Measurements from ENCODE around the gene COL4A2.

GRCh38 chr13:110319397-110319773 lies 12.3 kb downstream of the COL4A2 start:
- TF ChIP-seq EZH2 (IDR thresholded peaks at IDR 0.05; ENCODE audit: insufficient read depth, poor library complexity, severe bottlenecking) (no peak), EZH2phosphoT487 (IDR thresholded peaks at IDR 0.05; ENCODE audit: insufficient read depth, low read depth) (no peak)
